HepG2 (cell line): ENCODE results near the gene KSR1. TPM values are rescaled to one million over a fixed set of nuclear protein-coding genes. Genes with fewer than 3 reads are reported as not detected.

ENCODE experiments used
- AKNA ChIP-seq: sonication (generic); formaldehyde crosslinking; IDR thresholded peaks from 2 replicates; pipeline ENCODE4 v1.4.0; 2020; ENCODE audit warnings: missing genetic modification reagents, borderline replicate concordance
- ATF5 ChIP-seq: sonication (generic); formaldehyde crosslinking; IDR thresholded peaks from 2 replicates; pipeline ENCODE4 v1.4.0; 2020; ENCODE audit warnings: mild to moderate bottlenecking, low read depth, missing genetic modification reagents
- CENPX ChIP-seq: sonication (generic); formaldehyde crosslinking; IDR thresholded peaks from 2 replicates; pipeline ENCODE4 v1.9.0; 2021; ENCODE audit warnings: mild to moderate bottlenecking, missing genetic modification reagents, moderate library complexity
- CHCHD3 ChIP-seq: sonication (generic); formaldehyde crosslinking; IDR thresholded peaks from 2 replicates; pipeline ENCODE4 v1.8.0; 2022; ENCODE audit warnings: mild to moderate bottlenecking, missing genetic modification reagents, moderate library complexity
- EZH2 ChIP-seq: conservative IDR thresholded peaks from 2 replicates; pipeline ENCODE4 v1.6.1; 2012; ENCODE audit warnings: mild to moderate bottlenecking, low read depth, low read length, moderate library complexity
- FOXK2 ChIP-seq: fragments of 450-650 bp; IDR thresholded peaks from 2 replicates; pipeline ENCODE4 v1.6.1; 2016
- FOXP1 ChIP-seq, 2 experiments: fragments of 450-650 bp in 1 of 2; IDR thresholded peaks; 2 replicates each; pipeline ENCODE4 v1.6.1; 2017 to 2018; ENCODE audit warnings: antibody characterized with exemption in 1 of 2
- HNRNPUL1 ChIP-seq: fragments of 200-400 bp; formaldehyde crosslinking; IDR thresholded peaks from 2 replicates; pipeline ENCODE4 v1.6.1; 2017; ENCODE audit warnings: low read depth, mild to moderate bottlenecking, low read length, moderate library complexity
- IRF2 ChIP-seq: IDR thresholded peaks from 2 replicates; pipeline ENCODE4 v1.6.1; 2018; ENCODE audit warnings: missing genetic modification reagents, missing compliant biosample characterization
- JARID2 ChIP-seq: sonication (generic); formaldehyde crosslinking; IDR thresholded peaks from 2 replicates; pipeline ENCODE4 v1.8.1; 2023; ENCODE audit warnings: missing genetic modification reagents, inconsistent platforms; ENCODE audit not compliant: insufficient replicate concordance
- KDM5B ChIP-seq: sonication (generic); formaldehyde crosslinking; IDR thresholded peaks from 2 replicates; pipeline ENCODE4 v1.4.0; 2020; ENCODE audit warnings: missing genetic modification reagents, mild to moderate bottlenecking, borderline replicate concordance
- MAFF ChIP-seq: IDR thresholded peaks from 2 replicates; pipeline ENCODE4 v1.6.1; 2011; ENCODE audit warnings: low read depth, low read length, improper control_type of control experiment
- MATR3 ChIP-seq: sonication (generic); formaldehyde crosslinking; IDR thresholded peaks from 2 replicates; pipeline ENCODE4 v1.4.0; 2020; ENCODE audit warnings: missing genetic modification reagents
- MEF2D ChIP-seq: sonication (generic); formaldehyde crosslinking; IDR thresholded peaks from 2 replicates; pipeline ENCODE4 v1.5.1; 2020; ENCODE audit warnings: mild to moderate bottlenecking, missing genetic modification reagents
- NFE2L2 ChIP-seq: fragments of 150-350 bp; IDR thresholded peaks from 2 replicates; pipeline ENCODE4 v1.6.1; 2014; ENCODE audit warnings: low read length
- SALL2 ChIP-seq: sonication (generic); formaldehyde crosslinking; IDR thresholded peaks from 2 replicates; pipeline ENCODE4 v1.8.1; 2023; ENCODE audit warnings: mild to moderate bottlenecking, missing genetic modification reagents, inconsistent platforms
- SRSF4 ChIP-seq: fragments of 200-400 bp; formaldehyde crosslinking; IDR thresholded peaks from one replicate; pipeline ENCODE4 v1.6.1; 2018; ENCODE audit warnings: mild to moderate bottlenecking, low read depth, low read length, moderate library complexity; ENCODE audit not compliant: poor library complexity, severe bottlenecking
- TCF7L2 ChIP-seq: IDR thresholded peaks from 2 replicates; pipeline ENCODE4 v1.6.1; 2011; ENCODE audit warnings: mild to moderate bottlenecking, low read depth, low read length, moderate library complexity
- ZKSCAN5 ChIP-seq: sonication (generic); formaldehyde crosslinking; IDR thresholded peaks from 2 replicates; pipeline ENCODE4 v1.5.1; 2020; ENCODE audit warnings: mild to moderate bottlenecking, missing genetic modification reagents
- ZNF12 ChIP-seq: sonication (generic); formaldehyde crosslinking; IDR thresholded peaks from 2 replicates; pipeline ENCODE4 v1.5.0; 2020; ENCODE audit warnings: missing genetic modification reagents
- ZNF350 ChIP-seq: sonication (generic); formaldehyde crosslinking; IDR thresholded peaks from 2 replicates; pipeline ENCODE4 v1.4.0; 2020; ENCODE audit warnings: mild to moderate bottlenecking, low read depth, missing genetic modification reagents, borderline replicate concordance
- ZNF564 ChIP-seq: sonication (generic); formaldehyde crosslinking; IDR thresholded peaks from 2 replicates; pipeline ENCODE4 v1.8.1; 2023; ENCODE audit warnings: mild to moderate bottlenecking, missing genetic modification reagents
- ZNF670 ChIP-seq: sonication (generic); formaldehyde crosslinking; IDR thresholded peaks from 2 replicates; pipeline ENCODE4 v1.8.0; 2022; ENCODE audit warnings: mild to moderate bottlenecking, missing genetic modification reagents, borderline replicate concordance
- ZNF713 ChIP-seq: sonication (generic); formaldehyde crosslinking; IDR thresholded peaks from 2 replicates; pipeline ENCODE4 v1.4.0; 2020; ENCODE audit warnings: mild to moderate bottlenecking, missing genetic modification reagents
- ZNF772 ChIP-seq: sonication (generic); formaldehyde crosslinking; IDR thresholded peaks from 2 replicates; pipeline ENCODE4 v1.5.0; 2020; ENCODE audit warnings: mild to moderate bottlenecking, missing genetic modification reagents
- ZNF775 ChIP-seq: sonication (generic); formaldehyde crosslinking; IDR thresholded peaks from 2 replicates; pipeline ENCODE4 v1.4.0; 2020; ENCODE audit warnings: missing genetic modification reagents, mild to moderate bottlenecking, moderate library complexity, borderline replicate concordance
- ZNF839 ChIP-seq: sonication (generic); formaldehyde crosslinking; IDR thresholded peaks from 2 replicates; pipeline ENCODE4 v1.4.0; 2020; ENCODE audit warnings: missing genetic modification reagents, mild to moderate bottlenecking, borderline replicate concordance
- polyA plus RNA-seq, 8 experiments: library from polyadenylated mRNA; depleted of rRNA in 3 of 8; stranded (reverse) in 7 of 8; unstranded in 1 of 8; fragments of >200 nt; fragmentation: Illumina TruSeq in 4 of 8; extraction: Trizol in 4 of 8; gene quantifications; 2 replicates each; pipeline versions ENCODE4 v1.2.1 to v1.2.3, GENCODE V29; 2011 to 2016; ENCODE audit warnings: low read depth in 4 of 8, missing spikeins in 1 of 8, mixed read lengths in 1 of 8; ENCODE audit not compliant: insufficient read depth in 1 of 8
- total RNA-seq, 5 experiments: library from RNA; depleted of rRNA; stranded (reverse); fragments of >200 nt; fragmentation: Illumina TruSeq; extraction: Trizol; gene quantifications; 2 replicates each; pipeline ENCODE4 v1.2.3, GENCODE V29; 2016; ENCODE audit warnings: low read depth in 1 of 5

The KSR1 gene
- total and polyA plus RNA-seq, 2 of the 13 experiments (the other 11 are each of a cell fraction or from before 2014, with no cell fraction given), result 10.1 to 16.6 TPM

- TF ChIP-seq ZKSCAN5 (CRISPR knock-in tag) (no peak), HNRNPUL1 (no peak), ZNF670 (CRISPR knock-in tag) (no peak), JARID2 (CRISPR knock-in tag) (no peak), ZNF775 (0 out of 2 replicates have a peak, but pooled peaks have one; percentile 32), ZNF350 (CRISPR knock-in tag) (no peak), MATR3 (CRISPR knock-in tag) (no peak), ZNF772 (CRISPR knock-in tag) (peak; percentile 67; the same call in 1 of the 2 replicates), ZNF839 (CRISPR knock-in tag) (no peak), SRSF4 (no peak), NFE2L2 (no peak), AKNA (CRISPR knock-in tag) (no peak), TCF7L2 (no peak), IRF2 (CRISPR knock-in tag) (no peak; the same call in none of the 2 replicates), ZNF713 (CRISPR knock-in tag) (no peak), ZNF564 (CRISPR knock-in tag) (0 out of 2 replicates have a peak, but pooled peaks have one; percentile 36), ZNF12 (CRISPR knock-in tag) (no peak), MEF2D (CRISPR knock-in tag) (no peak), EZH2 (no peak), KDM5B (CRISPR knock-in tag) (no peak; the same call in 1 of the 2 replicates), ATF5 (CRISPR knock-in tag) (no peak), FOXP1 (IDR thresholded peaks at IDR 0.05) (no peak), FOXP1 (CRISPR knock-in tag; IDR thresholded peaks at IDR 0.05) (peak; percentile 67; the same call in 1 of the 2 replicates), SALL2 (CRISPR knock-in tag) (no peak), MAFF (peak; percentile 29), CENPX (no peak), CHCHD3 (CRISPR knock-in tag) (no peak), FOXK2 (peak; percentile 45; the same call in 1 of the 2 replicates)
These were observed 1.7 kb downstream of the KSR1 start (continued) for GRCh38 chr17:27457731-27458523.
